NCI-H187 (cell line): ENCODE measurements around the gene CDH22.

Source experiments
- DNase-seq, 2 experiments: peaks; one replicate each; lab custom pipeline; 2025; lab: John Stamatoyannopoulos, UW

Gene CDH22

GRCh38 chr20:46139908-46140482 lies 168.3 kb downstream of the CDH22 start:
- peak; percentile 89 to 90 for DNase-seq

DNA sequence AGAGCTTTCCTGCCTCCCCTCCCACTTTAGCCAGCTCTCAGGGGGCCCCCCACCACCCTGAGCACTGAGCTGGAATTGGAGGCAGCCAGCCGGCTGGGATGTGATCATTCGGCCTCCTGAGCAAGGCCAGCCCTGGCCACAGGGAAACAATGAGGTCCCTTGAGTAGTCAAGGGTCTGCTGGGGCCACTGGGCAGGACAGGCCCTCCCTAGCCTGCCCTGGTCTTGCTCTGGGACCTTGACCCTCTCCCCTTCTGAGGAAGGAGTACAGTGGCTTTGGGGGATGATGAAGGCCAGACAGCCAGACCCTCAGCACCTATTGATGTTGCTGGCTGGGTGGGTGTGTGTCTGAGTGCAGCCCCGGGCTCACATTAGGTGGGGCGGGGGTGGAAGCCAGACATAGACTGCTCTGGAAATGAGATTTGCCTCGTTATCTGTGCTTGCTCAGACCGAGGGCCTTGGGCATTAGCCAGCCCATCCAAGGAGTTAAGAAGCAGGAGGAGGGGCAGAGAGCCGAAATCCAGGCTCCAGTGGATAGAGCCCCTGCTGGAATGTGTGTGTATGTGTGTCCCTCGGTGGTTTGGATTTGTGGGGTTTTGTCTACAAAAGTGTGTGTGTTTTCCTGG lies 168.9 kb downstream of the CDH22 start:
- no peak for DNase-seq

GRCh38 chr20:46137816-46138215 lies 170.5 kb downstream of the CDH22 start:
- peak; percentile 35 to 44 for DNase-seq

DNA sequence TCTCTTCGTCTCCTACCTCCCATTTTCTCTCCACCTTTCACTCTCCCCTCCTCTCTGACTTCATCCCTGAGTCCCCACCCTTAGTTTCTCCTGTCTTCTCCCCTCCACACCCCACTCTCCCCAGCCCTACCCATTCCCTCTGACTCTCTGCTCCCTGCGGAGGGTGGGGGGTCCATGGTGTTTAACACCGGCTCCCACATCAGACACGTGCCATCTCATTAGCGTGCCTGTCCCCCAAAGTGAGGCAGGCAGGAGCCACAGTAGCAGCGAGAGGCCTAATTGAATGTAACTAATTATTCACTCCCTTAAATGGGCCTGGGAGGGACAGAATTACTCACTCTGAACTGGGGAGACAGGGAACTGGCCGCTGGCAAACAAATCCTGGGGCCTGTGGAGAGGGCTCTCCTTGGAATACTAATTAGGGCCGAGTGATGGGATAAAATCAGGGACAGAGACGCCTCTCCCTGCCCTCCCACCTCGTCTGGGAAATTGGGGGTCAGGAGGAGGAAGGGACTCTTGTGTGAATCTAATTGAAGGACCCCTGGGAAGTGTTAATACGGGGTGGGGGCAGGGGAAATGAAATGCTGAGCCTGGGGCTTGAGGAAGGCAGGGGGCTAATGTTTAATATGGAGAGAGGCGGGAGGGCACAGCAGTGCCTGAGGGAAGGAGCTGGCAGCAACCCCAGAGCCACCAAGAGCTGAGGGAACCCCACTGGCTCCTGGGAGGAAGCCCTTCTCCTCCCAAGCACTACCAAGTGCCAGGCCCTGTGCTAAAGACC lies 172.3 kb downstream of the CDH22 start:
- no peak for DNase-seq

- DNase-seq, result no peak
These were observed 173.6 kb downstream of the CDH22 start for GRCh38 chr20:46134716-46135115.

GRCh38 chr20:46133886-46134654 lies 174.2 kb downstream of the CDH22 start:
- DNase-seq, result no peak

DNA sequence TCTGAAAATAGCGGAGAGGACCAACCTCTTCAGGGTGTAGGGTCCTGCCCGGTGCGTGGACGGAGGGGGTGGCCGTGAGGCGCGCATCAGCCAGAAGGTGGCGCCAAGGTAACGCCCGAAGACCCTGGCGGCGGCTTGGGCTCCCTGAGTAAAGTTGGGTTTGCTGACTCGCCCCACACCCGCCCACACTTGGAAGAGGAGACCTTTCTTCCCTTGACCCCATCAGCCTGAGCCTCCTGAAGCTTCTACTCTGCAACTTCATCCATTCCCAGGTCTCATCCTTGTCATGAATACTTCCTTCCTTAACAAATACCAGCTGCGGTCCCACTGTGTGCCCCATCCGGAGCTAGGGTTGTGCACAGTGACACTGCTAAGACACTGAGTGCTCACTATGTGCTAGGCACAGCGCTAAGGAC lies 175.6 kb downstream of the CDH22 start:
- peak; percentile 62 to 69 for DNase-seq

GRCh38 chr20:46131396-46131795 lies 176.9 kb downstream of the CDH22 start:
- DNase-seq, result no peak

DNA sequence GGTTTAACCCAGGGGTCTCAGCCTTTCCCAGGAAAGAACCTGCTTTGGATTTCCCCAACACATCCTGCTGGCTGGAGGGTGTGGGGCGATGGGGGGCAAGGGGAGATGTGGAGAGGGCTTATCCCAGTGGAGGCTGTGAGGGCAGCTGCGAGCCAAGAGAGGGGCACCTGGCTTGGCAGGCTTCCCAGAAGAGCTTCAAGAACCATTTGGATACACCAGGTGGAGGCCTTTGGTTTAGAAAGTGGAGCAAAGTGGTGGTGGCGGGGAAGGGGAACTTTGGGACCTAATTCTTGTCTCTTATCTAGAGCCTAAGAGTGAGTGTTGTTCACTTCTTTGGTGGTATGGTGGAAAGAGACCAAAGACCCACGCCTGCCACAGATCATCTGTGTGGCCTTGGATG lies 177.8 kb downstream of the CDH22 start:
- peak; percentile 53 to 70 for DNase-seq

DNA sequence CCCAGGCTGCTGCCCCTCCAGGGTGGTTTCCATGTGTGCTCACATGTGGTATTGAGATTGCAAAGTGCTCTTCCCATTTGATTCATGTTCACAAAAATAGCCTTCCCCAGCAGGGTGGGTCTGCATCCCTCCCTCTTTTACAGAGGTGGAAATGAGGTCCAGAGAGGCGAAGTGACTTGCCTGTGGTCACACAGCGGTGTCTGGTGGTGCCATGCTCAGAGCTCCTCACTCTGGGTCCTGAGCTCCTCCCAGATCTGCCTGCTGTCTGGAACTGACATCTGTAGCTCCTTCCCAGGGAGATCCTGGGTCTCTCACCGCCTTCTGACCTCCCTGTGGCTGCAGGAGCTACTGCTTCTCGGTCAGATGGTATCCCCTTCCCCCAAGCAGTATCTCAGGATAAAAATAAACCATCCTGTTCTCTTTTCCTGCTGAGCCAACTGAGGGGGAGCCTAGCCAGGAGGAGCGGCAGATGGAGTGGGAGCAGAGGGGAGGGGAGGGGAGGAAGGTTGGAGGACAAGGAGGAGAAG lies 178.3 kb downstream of the CDH22 start:
- DNase-seq, result peak in 1 of 2 experiments; percentile 64

DNA sequence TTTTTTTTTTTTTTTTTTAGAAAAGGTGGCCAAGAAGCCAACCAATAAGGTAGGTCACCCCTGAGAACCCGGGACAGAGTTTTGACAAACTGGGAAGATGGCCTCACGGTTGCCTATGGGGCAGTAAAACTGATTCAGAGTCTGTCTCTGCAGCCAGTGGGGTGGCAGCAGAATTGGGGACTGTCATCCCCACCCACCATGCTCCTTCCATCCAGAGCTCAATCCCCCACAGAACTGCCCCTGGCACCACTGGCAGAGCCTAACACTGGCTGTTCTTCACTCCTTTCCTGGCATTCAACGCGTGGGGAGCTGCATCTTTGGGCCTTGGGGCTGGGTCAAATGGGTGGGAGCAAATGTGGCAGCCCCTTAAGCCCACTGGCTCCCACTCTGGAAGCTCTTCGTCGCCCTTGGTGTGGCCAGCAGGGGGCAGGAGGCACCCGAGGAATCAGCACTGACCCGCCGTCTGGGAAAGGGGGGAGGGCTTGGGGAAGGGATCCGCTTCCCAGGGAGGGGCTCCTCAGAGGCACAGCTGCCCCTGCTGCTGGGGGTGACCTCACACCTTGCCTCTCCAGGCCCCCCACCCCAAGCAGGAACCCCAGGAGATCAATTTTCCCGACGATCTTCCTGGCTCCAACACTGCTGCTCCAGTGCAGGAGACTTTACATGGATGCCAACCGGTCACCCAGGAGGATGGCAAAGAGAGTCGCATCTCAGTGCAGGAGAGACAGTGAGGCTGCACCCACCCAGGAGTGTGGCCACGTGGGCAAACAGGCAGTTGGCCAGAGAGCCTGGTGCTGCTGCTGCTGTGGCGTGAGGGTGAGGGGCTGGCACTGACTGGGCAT lies 179.8 kb downstream of the CDH22 start:
- peak; percentile 38 to 49 for DNase-seq

DNA sequence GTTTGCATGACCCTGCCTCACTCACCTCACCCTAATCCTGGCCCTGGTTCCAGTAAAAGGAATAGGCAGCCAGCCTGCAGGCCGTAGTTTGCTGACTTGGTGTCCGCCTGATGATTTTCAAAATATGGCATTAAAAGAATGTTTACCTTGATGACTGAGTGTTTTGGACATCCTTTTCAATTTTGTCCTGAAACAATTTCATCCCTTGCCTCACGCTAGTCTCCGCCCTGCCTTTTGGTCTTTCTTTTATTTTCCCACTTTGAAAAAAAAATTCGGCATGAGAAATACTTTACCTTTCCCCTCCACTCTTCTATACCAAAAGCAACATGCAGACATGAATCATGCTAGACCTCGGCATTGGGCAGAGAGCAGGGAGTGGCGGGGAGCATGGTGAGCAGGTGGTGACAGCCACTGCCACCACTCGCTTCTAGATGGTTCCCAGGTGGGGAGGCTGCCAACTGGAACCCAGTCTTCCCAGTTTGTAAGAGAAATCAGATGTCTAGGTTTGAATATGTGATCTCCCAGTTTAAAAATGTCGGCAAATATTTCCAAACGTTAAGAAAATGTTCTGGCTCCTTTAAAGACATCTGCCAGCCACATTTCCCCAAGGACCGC lies 180.8 kb downstream of the CDH22 start:
- DNase-seq, result no peak

- DNase-seq, result no peak
These were observed 181.8 kb downstream of the CDH22 start for GRCh38 chr20:46126440-46127056.
